ENCODE results near the gene IKZF3. TPM values are rescaled to one million over a fixed set of nuclear protein-coding genes. Genes with fewer than 3 reads are reported as not detected.
"Not testable (repeated sequence)": the region's sequence is repeated elsewhere in the genome, so short reads cannot be mapped to it uniquely, and the experiment has no call there.

Gene IKZF3
- total RNA-seq, 2 donors from 2014 or later = 0.55 to 1.7 TPM

- no peak for TF ChIP-seq POLR2A (IDR thresholded peaks at IDR 0.05)
- no peak for TF ChIP-seq CTCF (IDR thresholded peaks at IDR 0.05)
- TF ChIP-seq POLR2AphosphoS5 (IDR thresholded peaks at IDR 0.05) = no peak
Observed at GRCh38 chr17:39751016-39751543, 113.0 kb downstream of the IKZF3 start.

GRCh38 chr17:39750131-39751015 is 113.7 kb downstream of the IKZF3 start:
- intact Hi-C loops (cut with DNase I) = no loop called here
- WGBS = 59% methylated on average over 9 of the region's 9 CpGs
- H3K27ac ChIP-seq = no peak overlapping the region
- H3K27me3 ChIP-seq (replicated peaks; ENCODE audit: insufficient read depth) = no peaks in the 10 kb centered on the region
- no peaks in the 10 kb centered on the region for H3K9me3 ChIP-seq
- no peak for TF ChIP-seq POLR2AphosphoS5 (IDR thresholded peaks at IDR 0.05)
- TF ChIP-seq CTCF (IDR thresholded peaks at IDR 0.05) = no peak
- peak; percentile 38 for DNase-seq (ENCODE audit: low spot score)
- no peak overlapping the region for H3K4me3 ChIP-seq
- no peaks in the 10 kb centered on the region for H3K4me1 ChIP-seq (replicated peaks)
- no peaks in the 10 kb centered on the region for H3K36me3 ChIP-seq

More at GRCh38 chr17:39751016-39751543, 113.0 kb downstream of the IKZF3 start:
- H3K9me3 ChIP-seq = no peaks in the 10 kb centered on the region
- no peak for DNase-seq (ENCODE audit: low spot score)
- H3K4me1 ChIP-seq (replicated peaks) = no peaks in the 10 kb centered on the region
- no peaks in the 10 kb centered on the region for H3K27me3 ChIP-seq (replicated peaks; ENCODE audit: insufficient read depth)
- no peak overlapping the region for H3K4me3 ChIP-seq
- WGBS = 73% methylated on average over 5 of the region's 5 CpGs
- no peaks in the 10 kb centered on the region for H3K36me3 ChIP-seq
- intact Hi-C loops (cut with DNase I) = no loop called here
- no peak overlapping the region for H3K27ac ChIP-seq

GRCh38 chr17:39748444-39749034 is 115.6 kb downstream of the IKZF3 start:
- DNase-seq (ENCODE audit: low spot score); H3K4me1 ChIP-seq (replicated peaks); intact Hi-C loops (cut with DNase I); H3K9me3 ChIP-seq; H3K27me3 ChIP-seq (replicated peaks; ENCODE audit: insufficient read depth); H3K27ac ChIP-seq; H3K4me3 ChIP-seq; H3K36me3 ChIP-seq: not testable (repeated sequence)
- WGBS = 93% methylated on average over 8 of the region's 8 CpGs

- no peak overlapping the region for H3K4me3 ChIP-seq
- no peaks in the 10 kb centered on the region for H3K36me3 ChIP-seq
- no peak for DNase-seq (ENCODE audit: low spot score)
- TF ChIP-seq CTCF (IDR thresholded peaks at IDR 0.05) (no peak), POLR2AphosphoS5 (IDR thresholded peaks at IDR 0.05) (no peak), POLR2A (IDR thresholded peaks at IDR 0.05) (no peak)
- H3K27me3 ChIP-seq (replicated peaks; ENCODE audit: insufficient read depth) = no peaks in the 10 kb centered on the region
- WGBS = 97% methylated on average over 4 of the region's 4 CpGs
- no peak overlapping the region for H3K27ac ChIP-seq
- no peaks in the 10 kb centered on the region for H3K4me1 ChIP-seq (replicated peaks)
- intact Hi-C loops (cut with DNase I) = no loop called here
- H3K9me3 ChIP-seq = no peaks in the 10 kb centered on the region
Observed at GRCh38 chr17:39747745-39748144, 116.4 kb downstream of the IKZF3 start.

GRCh38 chr17:39746145-39746461 is 118.0 kb downstream of the IKZF3 start:
- H3K27ac ChIP-seq = no peak overlapping the region
- 100% methylated on average over 7 of the region's 7 CpGs for WGBS
- no peaks in the 10 kb centered on the region for H3K4me1 ChIP-seq (replicated peaks)
- no peak for DNase-seq (ENCODE audit: low spot score)
- H3K36me3 ChIP-seq = no peaks in the 10 kb centered on the region
- no peak overlapping the region for H3K4me3 ChIP-seq
- H3K9me3 ChIP-seq = no peaks in the 10 kb centered on the region
- intact Hi-C loops (cut with DNase I) = no loop called here
- H3K27me3 ChIP-seq (replicated peaks; ENCODE audit: insufficient read depth) = no peaks in the 10 kb centered on the region
- TF ChIP-seq CTCF (IDR thresholded peaks at IDR 0.05) (no peak), POLR2A (IDR thresholded peaks at IDR 0.05) (no peak), POLR2AphosphoS5 (IDR thresholded peaks at IDR 0.05) (no peak)
